Astrocyte (in vitro differentiated cells and primary cell): ENCODE data around the gene C1orf105. TPM values are rescaled to one million over a fixed set of nuclear protein-coding genes. Genes with fewer than 3 reads are reported as not detected.

Experiments used
- DNase-seq: peaks from one replicate; pipeline ENCODE4 v3.0.0-alpha.2; 2010; ENCODE audit warnings: low read depth
- FAIRE-seq: peaks from 2 replicates; lab custom pipeline; 2011; peaks lifted over from hg19 to GRCh38; lab: Jason Lieb, UNC
- H2AFZ ChIP-seq: 2 replicates; pipeline ENCODE4 v1.6.0; 2012; ENCODE audit warnings: low read depth, low read length, inconsistent platforms
- H3K27ac ChIP-seq: 2 replicates; pipeline ENCODE4 v1.5.1; 2011; ENCODE audit warnings: low read depth, low read length, inconsistent platforms
- H3K27me3 ChIP-seq: 2 replicates; pipeline ENCODE4 v1.6.0; 2011; ENCODE audit warnings: low read length, inconsistent platforms; ENCODE audit not compliant: insufficient read depth
- H3K36me3 ChIP-seq: 2 replicates; pipeline ENCODE4 v1.5.1; 2011; ENCODE audit warnings: low read length, inconsistent platforms; ENCODE audit not compliant: insufficient read depth
- H3K4me1 ChIP-seq: 2 replicates; pipeline ENCODE4 v1.5.1; 2011; ENCODE audit warnings: low read length, inconsistent platforms; ENCODE audit not compliant: insufficient read depth
- H3K4me2 ChIP-seq: 2 replicates; pipeline ENCODE4 v1.6.0; 2012; ENCODE audit warnings: low read length, inconsistent platforms
- H3K4me3 ChIP-seq: 2 replicates; pipeline ENCODE4 v1.5.1; 2011; ENCODE audit warnings: low read depth, mild to moderate bottlenecking, low read length, inconsistent platforms; ENCODE audit not compliant: insufficient read depth
- H3K79me2 ChIP-seq: 2 replicates; pipeline ENCODE4 v1.6.0; 2012; ENCODE audit warnings: mild to moderate bottlenecking, low read length, inconsistent platforms; ENCODE audit not compliant: insufficient read depth
- H3K9ac ChIP-seq: 2 replicates; pipeline ENCODE4 v1.6.0; 2012; ENCODE audit warnings: mild to moderate bottlenecking, low read length, inconsistent platforms
- H3K9me3 ChIP-seq: 2 replicates; pipeline ENCODE4 v1.5.1; 2012; ENCODE audit warnings: low read depth, mild to moderate bottlenecking, low read length, inconsistent platforms; ENCODE audit not compliant: insufficient read depth
- H4K20me1 ChIP-seq: 2 replicates; pipeline ENCODE4 v1.6.0; 2012; ENCODE audit warnings: low read length, inconsistent platforms; ENCODE audit not compliant: insufficient read depth
- H3K27ac Mint-ChIP-seq: one replicate; pipeline ENCODE4 v1.8.0; 2021; ENCODE audit warnings: mild to moderate bottlenecking, mixed read lengths; ENCODE audit not compliant: unreplicated experiment
- H3K27me3 Mint-ChIP-seq: one replicate; pipeline ENCODE4 v1.8.0; 2021; ENCODE audit warnings: low read depth, mixed read lengths; ENCODE audit not compliant: unreplicated experiment
- H3K36me3 Mint-ChIP-seq: one replicate; pipeline ENCODE4 v1.8.0; 2021; ENCODE audit warnings: low read depth, mixed read lengths; ENCODE audit not compliant: unreplicated experiment
- H3K4me1 Mint-ChIP-seq: one replicate; pipeline ENCODE4 v1.8.0; 2021; ENCODE audit warnings: low read depth, mixed read lengths; ENCODE audit not compliant: unreplicated experiment
- H3K4me3 Mint-ChIP-seq: one replicate; pipeline ENCODE4 v1.8.0; 2021; ENCODE audit warnings: mild to moderate bottlenecking, moderate library complexity, mixed read lengths; ENCODE audit not compliant: unreplicated experiment
- H3K9me3 Mint-ChIP-seq: one replicate; pipeline ENCODE4 v1.8.0; 2021; ENCODE audit warnings: mild to moderate bottlenecking, mixed read lengths; ENCODE audit not compliant: unreplicated experiment
- CTCF ChIP-seq: IDR thresholded peaks from 2 replicates; pipeline ENCODE4 v1.5.1; 2011; ENCODE audit warnings: low read depth, mild to moderate bottlenecking, inconsistent platforms, low read length, moderate library complexity; ENCODE audit not compliant: insufficient read depth
- EZH2 ChIP-seq: IDR thresholded peaks from 2 replicates; pipeline ENCODE4 v1.6.1; 2012; ENCODE audit warnings: mild to moderate bottlenecking, low read length, inconsistent platforms; ENCODE audit not compliant: insufficient read depth
- total RNA-seq: library from RNA; stranded (reverse); gene quantifications from 2 replicates; pipeline ENCODE4 v1.2.1, GENCODE V29; 2021

Gene C1orf105
- total RNA-seq, 1 donor from 2014 or later = not detected

DNA sequence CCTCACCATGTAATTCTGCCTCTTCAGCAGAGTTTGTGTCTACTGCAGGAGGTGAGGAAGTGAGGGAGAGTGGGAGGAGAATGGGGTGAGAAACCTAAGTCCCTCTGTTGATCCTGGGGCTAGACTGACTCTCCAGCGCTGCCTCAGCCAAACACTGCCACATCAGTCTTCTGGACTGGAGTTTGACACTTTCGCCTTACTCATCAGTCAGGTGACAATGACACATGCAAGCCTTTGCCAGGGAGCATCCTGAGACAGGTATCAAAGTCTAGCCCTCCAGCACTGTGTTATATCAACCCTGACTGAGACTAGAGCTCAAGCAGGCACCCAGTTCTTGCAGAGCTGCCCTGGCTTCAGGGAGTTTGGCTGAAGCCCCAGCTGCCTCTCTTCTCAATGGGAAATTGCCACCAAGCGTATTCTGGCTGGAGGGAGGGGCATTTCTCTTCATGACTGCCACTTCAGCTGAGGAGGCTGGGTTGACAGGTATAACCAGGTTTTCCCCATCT, 79.2 kb downstream of the C1orf105 start:
- Histone ChIP-seq H4K20me1 (no peaks in the 10 kb centered on the region), H3K36me3 (no peaks in the 10 kb centered on the region), H2AFZ (no peak overlapping the region), H3K79me2 (no peaks in the 10 kb centered on the region), H3K4me3 (no peak overlapping the region), H3K4me2 (no peak overlapping the region), H3K9ac (no peak overlapping the region), H3K9me3 (no peaks in the 10 kb centered on the region), H3K4me1 (peaks cover 8% of the 10 kb centered on the region), H3K27me3 (no peaks in the 10 kb centered on the region), H3K27ac (no peak overlapping the region)
- Mint-ChIP-seq H3K27me3 (peaks cover 2% of the 10 kb centered on the region), H3K36me3 (no peaks in the 10 kb centered on the region), H3K4me3 (no peak overlapping the region), H3K4me1 (peaks cover 9% of the 10 kb centered on the region), H3K27ac (no peak overlapping the region), H3K9me3 (no peaks in the 10 kb centered on the region)
- peak; percentile 20 for DNase-seq
- TF ChIP-seq EZH2 (no peak), CTCF (no peak)
- FAIRE-seq = no peak

DNA sequence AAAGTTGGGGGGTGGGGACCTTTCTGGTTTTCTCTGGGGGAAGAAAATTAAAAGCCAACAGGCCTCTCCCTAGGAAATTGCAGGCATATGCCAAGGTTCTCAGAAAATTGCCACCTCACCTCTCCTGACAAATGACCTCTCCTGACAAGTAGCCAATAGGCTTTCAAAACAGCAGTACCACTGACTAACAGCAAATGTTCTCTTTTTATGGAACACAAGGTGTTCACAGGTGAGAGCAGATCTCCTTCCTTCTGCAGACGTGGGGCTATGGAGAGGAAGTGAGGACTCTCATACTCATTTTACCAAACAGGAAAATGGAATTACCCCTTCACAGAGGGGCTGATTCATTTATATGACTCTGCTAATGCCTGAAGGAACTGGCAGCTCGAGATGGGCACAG, 79.7 kb downstream of the C1orf105 start:
- Mint-ChIP-seq H3K27ac (no peak overlapping the region), H3K27me3 (peaks cover 3% of the 10 kb centered on the region), H3K9me3 (no peaks in the 10 kb centered on the region), H3K4me3 (no peak overlapping the region), H3K36me3 (no peaks in the 10 kb centered on the region), H3K4me1 (peaks cover 9% of the 10 kb centered on the region)
- Histone ChIP-seq H3K9ac (no peak overlapping the region), H3K4me3 (no peak overlapping the region), H4K20me1 (no peaks in the 10 kb centered on the region), H3K27ac (no peak overlapping the region), H3K4me2 (no peak overlapping the region), H3K79me2 (no peaks in the 10 kb centered on the region), H3K4me1 (peaks cover 8% of the 10 kb centered on the region), H3K36me3 (no peaks in the 10 kb centered on the region), H3K9me3 (no peaks in the 10 kb centered on the region), H3K27me3 (no peaks in the 10 kb centered on the region), H2AFZ (no peak overlapping the region)
- FAIRE-seq (no peak), DNase-seq (no peak)
- TF ChIP-seq EZH2 (no peak), CTCF (no peak)

- Histone ChIP-seq H3K27ac (no peak overlapping the region), H3K4me1 (no peaks in the 10 kb centered on the region), H3K4me2 (no peak overlapping the region), H3K4me3 (no peak overlapping the region), H3K79me2 (no peaks in the 10 kb centered on the region), H4K20me1 (no peaks in the 10 kb centered on the region), H2AFZ (no peak overlapping the region), H3K9ac (no peak overlapping the region), H3K27me3 (no peaks in the 10 kb centered on the region), H3K36me3 (no peaks in the 10 kb centered on the region), H3K9me3 (no peaks in the 10 kb centered on the region)
- H3K36me3 Mint-ChIP-seq = no peaks in the 10 kb centered on the region
- H3K9me3 Mint-ChIP-seq = no peaks in the 10 kb centered on the region
- TF ChIP-seq CTCF = no peak
- no peak for TF ChIP-seq EZH2
- no peak for FAIRE-seq
- H3K27ac Mint-ChIP-seq = no peak overlapping the region
- H3K27me3 Mint-ChIP-seq = peaks cover 5% of the 10 kb centered on the region
- no peak overlapping the region for H3K4me3 Mint-ChIP-seq
- no peak for DNase-seq
- H3K4me1 Mint-ChIP-seq = no peaks in the 10 kb centered on the region
Measured at GRCh38 chr1:172507741-172508140, 87.3 kb downstream of the C1orf105 start.
